ENCODE data around the gene SMIM22.

DNA sequence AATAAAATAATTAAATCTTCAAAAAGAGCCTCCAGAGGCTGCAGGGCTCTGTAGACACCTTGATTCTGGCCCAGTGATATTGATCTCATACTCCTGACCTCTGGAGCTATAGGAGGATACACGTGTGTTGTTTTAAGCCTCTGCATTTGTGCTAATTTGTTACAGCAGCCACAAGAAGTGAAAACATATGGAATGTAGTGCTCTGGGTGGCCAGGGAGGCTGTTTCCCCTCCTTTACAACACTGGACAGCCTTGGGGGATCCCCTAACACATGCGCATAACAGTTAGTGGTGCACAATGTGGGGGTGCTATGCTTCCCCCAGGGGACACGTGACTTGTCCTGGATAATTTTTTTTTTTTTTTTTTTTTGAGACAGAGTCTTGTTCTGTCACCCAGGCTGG is 23.5 kb upstream of the SMIM22 start:
- TF ChIP-seq, protein P1, sequence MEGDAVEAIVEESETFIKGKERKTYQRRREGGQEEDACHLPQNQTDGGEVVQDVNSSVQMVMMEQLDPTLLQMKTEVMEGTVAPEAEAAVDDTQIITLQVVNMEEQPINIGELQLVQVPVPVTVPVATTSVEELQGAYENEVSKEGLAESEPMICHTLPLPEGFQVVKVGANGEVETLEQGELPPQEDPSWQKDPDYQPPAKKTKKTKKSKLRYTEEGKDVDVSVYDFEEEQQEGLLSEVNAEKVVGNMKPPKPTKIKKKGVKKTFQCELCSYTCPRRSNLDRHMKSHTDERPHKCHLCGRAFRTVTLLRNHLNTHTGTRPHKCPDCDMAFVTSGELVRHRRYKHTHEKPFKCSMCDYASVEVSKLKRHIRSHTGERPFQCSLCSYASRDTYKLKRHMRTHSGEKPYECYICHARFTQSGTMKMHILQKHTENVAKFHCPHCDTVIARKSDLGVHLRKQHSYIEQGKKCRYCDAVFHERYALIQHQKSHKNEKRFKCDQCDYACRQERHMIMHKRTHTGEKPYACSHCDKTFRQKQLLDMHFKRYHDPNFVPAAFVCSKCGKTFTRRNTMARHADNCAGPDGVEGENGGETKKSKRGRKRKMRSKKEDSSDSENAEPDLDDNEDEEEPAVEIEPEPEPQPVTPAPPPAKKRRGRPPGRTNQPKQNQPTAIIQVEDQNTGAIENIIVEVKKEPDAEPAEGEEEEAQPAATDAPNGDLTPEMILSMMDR (IDR thresholded peaks at IDR 0.05; ENCODE audit: insufficient read depth, low read depth, low read length), result no peak
- no peak for TF ChIP-seq EZH2 (IDR thresholded peaks at IDR 0.05; ENCODE audit: insufficient read depth, low read length)
